IMR-90 (cell line): ENCODE data around the gene MACO1. TPM values are rescaled to one million over a fixed set of nuclear protein-coding genes. Genes with fewer than 3 reads are reported as not detected.

ENCODE experiments used
- ATAC-seq: fragments of 200-7000 bp; cut with Tn5 transposase; 2 replicates; pipeline ENCODE4 v1.9.1; 2020; ENCODE audit warnings: low read depth, mild to moderate bottlenecking, moderate library complexity
- BruUV-seq: library from RNA; stranded (reverse); fragments of 400-500 nt; replicated peaks from 2 replicates; lab custom pipeline; 2021; lab: Mats Ljungman, UMichigan
- CTCF ChIA-PET: fragments of 300-600 bp; formaldehyde crosslinking; extraction: SDS; loops from one replicate; lab custom pipeline; 2021; ENCODE audit warnings: antibody characterized with exemption; lab: Yijun Ruan, JAX
- POLR2A ChIA-PET: fragments of 300-600 bp; sonication (Branson Sonifier 250); formaldehyde crosslinking; loops from one replicate; lab custom pipeline; 2022; ENCODE audit warnings: antibody characterized with exemption; ENCODE audit not compliant: unreplicated experiment; lab: Charles Lee
- DNase-seq: peaks from one replicate; pipeline ENCODE4 v3.0.0; 2013
- H2AFZ ChIP-seq: replicated peaks from 2 replicates; pipeline ENCODE3; 2013; ENCODE audit warnings: low read length, mild to moderate bottlenecking; ENCODE audit not compliant: poor library complexity
- H2AK5ac ChIP-seq: 2 replicates; pipeline ENCODE4 v1.6.1; 2013; ENCODE audit warnings: low read depth, low read length, inconsistent platforms
- H2AK9ac ChIP-seq: replicated peaks from 2 replicates; pipeline ENCODE3; 2013; ENCODE audit warnings: mild to moderate bottlenecking, low read depth, low read length, moderate library complexity; ENCODE audit not compliant: poor library complexity
- H2BK120ac ChIP-seq: 2 replicates; pipeline ENCODE4 v1.6.1; 2013; ENCODE audit warnings: low read depth, low read length, inconsistent platforms
- H2BK15ac ChIP-seq: 3 replicates; pipeline ENCODE4 v1.6.1; 2013; ENCODE audit warnings: low read depth, low read length, inconsistent platforms
- H2BK20ac ChIP-seq: 2 replicates; pipeline ENCODE4 v1.6.1; 2013; ENCODE audit warnings: low read depth, mild to moderate bottlenecking, inconsistent platforms, low read length, moderate library complexity
- H2BK5ac ChIP-seq: 2 replicates; pipeline ENCODE4 v1.6.1; 2013; ENCODE audit warnings: mild to moderate bottlenecking, low read depth, low read length, inconsistent platforms; ENCODE audit not compliant: poor library complexity, severe bottlenecking
- H3K14ac ChIP-seq: replicated peaks from 2 replicates; pipeline ENCODE4 v1.6.1; 2013; ENCODE audit warnings: low read depth, low read length, inconsistent platforms
- H3K18ac ChIP-seq: 2 replicates; pipeline ENCODE4 v1.6.1; 2013; ENCODE audit warnings: low read depth, low read length, control low read depth
- H3K23ac ChIP-seq: 2 replicates; pipeline ENCODE4 v1.6.1; 2013; ENCODE audit warnings: low read depth, low read length, inconsistent platforms
- H3K27ac ChIP-seq: 2 replicates; pipeline ENCODE4 v1.5.1; 2013; ENCODE audit warnings: mild to moderate bottlenecking, control low read depth, low read length; ENCODE audit not compliant: insufficient read depth
- H3K27me3 ChIP-seq: 2 replicates; pipeline ENCODE4 v1.6.1; 2013; ENCODE audit warnings: low read length; ENCODE audit not compliant: control insufficient read depth, insufficient read depth
- H3K36me3 ChIP-seq: 2 replicates; pipeline ENCODE4 v1.6.1; 2013; ENCODE audit warnings: low read length, mixed read lengths; ENCODE audit not compliant: control insufficient read depth, insufficient read depth
- H3K4ac ChIP-seq: 2 replicates; pipeline ENCODE4 v1.6.1; 2013; ENCODE audit warnings: low read depth, low read length, inconsistent platforms
- H3K4me1 ChIP-seq: 2 replicates; pipeline ENCODE4 v1.6.1; 2013; ENCODE audit warnings: low read length, mixed read lengths; ENCODE audit not compliant: control insufficient read depth, insufficient read depth
- H3K4me2 ChIP-seq: 2 replicates; pipeline ENCODE4 v1.6.1; 2013; ENCODE audit warnings: low read depth, mild to moderate bottlenecking, control low read depth, low read length, moderate library complexity
- H3K4me3 ChIP-seq: 2 replicates; pipeline ENCODE4 v1.5.1; 2013; ENCODE audit warnings: low read depth, mild to moderate bottlenecking, control low read depth, low read length, moderate library complexity; ENCODE audit not compliant: insufficient read depth
- H3K56ac ChIP-seq: 2 replicates; pipeline ENCODE4 v1.6.1; 2013; ENCODE audit warnings: low read length, inconsistent platforms; ENCODE audit not compliant: insufficient read depth; ENCODE audit errors: extremely low read depth
- H3K79me1 ChIP-seq, 2 experiments: 2 replicates each; pipeline ENCODE4 v1.6.1; 2013; ENCODE audit warnings: low read length in 2 of 2, inconsistent platforms in 1 of 2, low read depth in 1 of 2
- H3K9ac ChIP-seq: 2 replicates; pipeline ENCODE4 v1.6.1; 2013; ENCODE audit warnings: low read depth, low read length, control low read depth
- H3K9me1 ChIP-seq: 2 replicates; pipeline ENCODE4 v1.6.1; 2013; ENCODE audit warnings: low read length, inconsistent platforms; ENCODE audit not compliant: insufficient read depth
- H3K9me3 ChIP-seq: 2 replicates; pipeline ENCODE4 v1.6.1; 2013; ENCODE audit warnings: low read length; ENCODE audit not compliant: control insufficient read depth, insufficient read depth
- H4K20me1 ChIP-seq: 2 replicates; pipeline ENCODE4 v1.6.1; 2013; ENCODE audit warnings: low read length, inconsistent platforms; ENCODE audit not compliant: insufficient read depth
- H4K5ac ChIP-seq: 2 replicates; pipeline ENCODE4 v1.6.1; 2013; ENCODE audit warnings: mild to moderate bottlenecking, low read depth, low read length, control low read depth
- H4K8ac ChIP-seq, 2 experiments: 2 replicates each; pipeline ENCODE4 v1.6.1; 2013; ENCODE audit warnings: low read depth in 2 of 2, low read length in 2 of 2, control low read depth in 1 of 2, inconsistent platforms in 1 of 2
- H4K91ac ChIP-seq: 2 replicates; pipeline ENCODE4 v1.6.1; 2013; ENCODE audit warnings: low read depth, low read length, inconsistent platforms; ENCODE audit not compliant: insufficient read depth
- CEBPB ChIP-seq: IDR thresholded peaks from 2 replicates; pipeline ENCODE4 v1.6.1; 2012; ENCODE audit warnings: low read depth, low read length, improper control_type of control experiment
- CHD1 ChIP-seq: IDR thresholded peaks from 2 replicates; pipeline ENCODE4 v1.6.1; 2012; ENCODE audit warnings: low read depth, low read length, improper control_type of control experiment
- FOS ChIP-seq: fragments of 150-350 bp; IDR thresholded peaks from 2 replicates; pipeline ENCODE4 v1.6.1; 2016; ENCODE audit warnings: low read depth, low read length
- MXI1 ChIP-seq: IDR thresholded peaks from 2 replicates; pipeline ENCODE4 v1.6.1; 2012; ENCODE audit warnings: low read depth, mild to moderate bottlenecking, low read length, moderate library complexity, borderline replicate concordance
- NFE2L2 ChIP-seq: fragments of 150-350 bp; IDR thresholded peaks from 2 replicates; pipeline ENCODE4 v1.6.1; 2016; ENCODE audit warnings: low read depth, mild to moderate bottlenecking, low read length
- RCOR1 ChIP-seq: IDR thresholded peaks from 2 replicates; pipeline ENCODE4 v1.6.1; 2012; ENCODE audit warnings: mild to moderate bottlenecking, low read length, improper control_type of control experiment; ENCODE audit not compliant: insufficient replicate concordance
- SMC3 ChIP-seq: fragments of 150-350 bp; IDR thresholded peaks from 2 replicates; pipeline ENCODE4 v1.6.1; 2016; ENCODE audit warnings: low read depth, mild to moderate bottlenecking, antibody characterized with exemption, low read length, moderate library complexity
- dilution Hi-C: fragments of 300-500 bp; cut with HindIII; formaldehyde crosslinking; loops from one replicate; pipeline ENCODE4 v1.14.3; 2018; ENCODE audit warnings: low sequenced_read_pairs; ENCODE audit not compliant: unreplicated experiment
- in situ Hi-C: fragments of 300-500 bp; cut with MboI; formaldehyde crosslinking; loops from 3 replicates; pipeline ENCODE4 v1.14.3; 2019; ENCODE audit warnings: low sequenced_read_pairs, inconsistent platforms, mixed read lengths
- intact Hi-C: fragments of 100-400 bp; cut with micrococcal nuclease; formaldehyde crosslinking; loops from 2 replicates; pipeline ENCODE4 v1.10.0; 2022
- polyA plus RNA-seq, 3 experiments: library from polyadenylated mRNA; depleted of rRNA; stranded (reverse); fragments of >200 nt; gene quantifications; 2 replicates each; pipeline ENCODE4 v1.2.3, GENCODE V29; 2012; ENCODE audit warnings: low replicate concordance in 1 of 3
- total RNA-seq: library from RNA; depleted of rRNA; stranded (reverse); fragments of >200 nt; gene quantifications from 2 replicates; pipeline ENCODE4 v1.2.3, GENCODE V29; 2012

MACO1 gene
- total and polyA plus RNA-seq, 2 of the 4 experiments (the other 2 are of a cell fraction), result 6.8 to 12.7 TPM

GRCh38 chr1:25478633-25479032 lies 47.9 kb downstream of the MACO1 start:
- H2BK120ac ChIP-seq, result no peak overlapping the region
- no peak overlapping the region for H3K23ac ChIP-seq
- CTCF ChIA-PET, result interaction anchor here (0.7 kb wide), 1 partner anchor 10 kb away, joined by 3 read pairs; no protein-coding TSS in a partner anchor
- H2AK5ac ChIP-seq, result no peak overlapping the region
- DNase-seq, result no peak
- H2AK9ac ChIP-seq, result no peak overlapping the region
- H3K56ac ChIP-seq, result no peak overlapping the region
- peaks cover 43 to 56% of the 10 kb centered on the region in 2 experiments for H3K79me1 ChIP-seq
- no peaks in the 10 kb centered on the region for H3K27me3 ChIP-seq
- H3K9me1 ChIP-seq, result peaks cover 8% of the 10 kb centered on the region; the same call in 1 of the 2 replicates
- peaks cover 5% of the 10 kb centered on the region; the same call in 1 of the 2 replicates for H4K20me1 ChIP-seq
- no peak for TF ChIP-seq MXI1
- TF ChIP-seq RCOR1, result no peak
- TF ChIP-seq SMC3, result no peak
- TF ChIP-seq CEBPB, result no peak
- no peak for TF ChIP-seq CHD1
- no peak for TF ChIP-seq NFE2L2
- no peak for TF ChIP-seq FOS
- H3K9ac ChIP-seq, result no peak overlapping the region
- no peak overlapping the region for H4K91ac ChIP-seq
- dilution Hi-C loops (no loop called here), in situ Hi-C loops (no loop called here), intact Hi-C loops (no loop called here)
- no TSS peak for BruUV-seq
- H3K18ac ChIP-seq, result no peak overlapping the region
- no peak overlapping the region for H4K8ac ChIP-seq
- no peak overlapping the region for H3K27ac ChIP-seq
- no peak overlapping the region for H2BK5ac ChIP-seq
- H3K4me3 ChIP-seq, result no peak overlapping the region
- ATAC-seq, result no peak
- no peak overlapping the region for H3K14ac ChIP-seq
- H3K36me3 ChIP-seq, result peaks cover 3% of the 10 kb centered on the region
- no peak overlapping the region for H2BK15ac ChIP-seq
- H3K4ac ChIP-seq, result no peak overlapping the region
- no peaks in the 10 kb centered on the region for H3K9me3 ChIP-seq
- H2AFZ ChIP-seq, result no peak overlapping the region
- H3K4me2 ChIP-seq, result no peak overlapping the region
- POLR2A ChIA-PET, result no interaction called here
- no peaks in the 10 kb centered on the region for H3K4me1 ChIP-seq
- H4K5ac ChIP-seq, result no peak overlapping the region
- H2BK20ac ChIP-seq, result no peak overlapping the region
